ENCODE data around the gene KCTD15. TPM values are rescaled to one million over a fixed set of nuclear protein-coding genes. Genes with fewer than 3 reads are reported as not detected.

Gene KCTD15
- total and polyA plus RNA-seq, 2 of the 4 experiments (the other 2 are of a cell fraction), result 16.3 to 19.6 TPM

- Histone ChIP-seq H2AFZ (replicated peaks; ENCODE audit: low read length, poor library complexity) (no peak overlapping the region), H2AK5ac (ENCODE audit: low read depth, low read length) (no peak overlapping the region), H3K14ac (replicated peaks; ENCODE audit: low read depth, low read length) (no peak overlapping the region), H4K8ac (ENCODE audit: low read depth in 2 of 2, low read length in 2 of 2) (no peak overlapping the region), H3K9ac (ENCODE audit: low read depth, low read length) (no peak overlapping the region), H2BK5ac (ENCODE audit: low read depth, low read length, poor library complexity, severe bottlenecking) (no peak overlapping the region), H2BK15ac (ENCODE audit: low read depth, low read length) (no peak overlapping the region), H3K4ac (ENCODE audit: low read depth, low read length) (no peak overlapping the region), H3K27ac (ENCODE audit: insufficient read depth, low read length) (no peak overlapping the region), H3K9me1 (ENCODE audit: insufficient read depth, low read length) (no peaks in the 10 kb centered on the region; the same call in 1 of the 2 replicates), H3K23ac (ENCODE audit: low read depth, low read length) (no peak overlapping the region), H3K79me1 (ENCODE audit: low read depth in 1 of 2, low read length in 2 of 2) (no peaks in the 10 kb centered on the region), H4K5ac (ENCODE audit: low read depth, low read length) (no peak overlapping the region), H2BK20ac (ENCODE audit: low read depth, low read length) (no peak overlapping the region), H3K4me3 (ENCODE audit: insufficient read depth, low read depth, low read length) (no peak overlapping the region), H3K27me3 (ENCODE audit: control insufficient read depth, insufficient read depth, low read length) (no peaks in the 10 kb centered on the region; the same call in 1 of the 2 replicates), H3K9me3 (ENCODE audit: control insufficient read depth, insufficient read depth, low read length) (no peaks in the 10 kb centered on the region), H2BK120ac (ENCODE audit: low read depth, low read length) (no peak overlapping the region), H3K36me3 (ENCODE audit: control insufficient read depth, insufficient read depth, low read length) (no peaks in the 10 kb centered on the region), H3K4me2 (ENCODE audit: low read depth, low read length) (no peak overlapping the region), H3K18ac (ENCODE audit: low read depth, low read length) (no peak overlapping the region), H3K4me1 (ENCODE audit: control insufficient read depth, insufficient read depth, low read length) (peaks cover 2% of the 10 kb centered on the region; the same call in 1 of the 2 replicates), H3K56ac (ENCODE audit: extremely low read depth, insufficient read depth, low read length) (no peak overlapping the region), H4K91ac (ENCODE audit: insufficient read depth, low read depth, low read length) (no peak overlapping the region), H4K20me1 (ENCODE audit: insufficient read depth, low read length) (no peaks in the 10 kb centered on the region), H2AK9ac (replicated peaks; ENCODE audit: low read depth, low read length, poor library complexity) (no peak overlapping the region)
- dilution Hi-C loops (cut with HindIII; ENCODE audit: low sequenced_read_pairs, unreplicated experiment), result no loop called here
- intact Hi-C loops (cut with micrococcal nuclease), result no loop called here
- no TSS peak for BruUV-seq (replicated peaks)
- ChIA-PET CTCF (interaction anchor here (1.1 kb wide), 1 partner anchor 12 kb away, joined by 4 read pairs; no protein-coding TSS in a partner anchor), POLR2A (ENCODE audit: unreplicated experiment) (no interaction called here)
- WGBS, 2 experiments (ENCODE audit: extremely low coverage in 2 of 2, insufficient read length in 1 of 2), result 44% methylated on average over 7 of the region's 26 CpGs; no CpG with 5 or more reads in 1 of the 2 experiments
- DNase-seq, result no peak
- no peak for TF ChIP-seq RCOR1 (IDR thresholded peaks at IDR 0.05; ENCODE audit: insufficient replicate concordance, low read length)
- no peak for TF ChIP-seq RAD21 (IDR thresholded peaks at IDR 0.05; ENCODE audit: low read length)
- TF ChIP-seq BHLHE40 (IDR thresholded peaks at IDR 0.05; ENCODE audit: low read depth, low read length), result no peak
- TF ChIP-seq CTCF (conservative IDR thresholded peaks at IDR 0.05; ENCODE audit: low read depth, low read length), result no peak
- TF ChIP-seq ELK1 (IDR thresholded peaks at IDR 0.05; ENCODE audit: borderline replicate concordance, low read depth, low read length), result no peak
- TF ChIP-seq POLR2A (IDR thresholded peaks at IDR 0.05; ENCODE audit: low read depth, low read length), result no peak
- no peak for TF ChIP-seq RFX5 (IDR thresholded peaks at IDR 0.05; ENCODE audit: low read depth, low read length)
- no peak for TF ChIP-seq MAZ (IDR thresholded peaks at IDR 0.05; ENCODE audit: borderline replicate concordance, low read depth, low read length)
- TF ChIP-seq SMC3 (IDR thresholded peaks at IDR 0.05; ENCODE audit: low read depth, low read length), result no peak
- no peak for TF ChIP-seq MXI1 (IDR thresholded peaks at IDR 0.05; ENCODE audit: borderline replicate concordance, low read depth, low read length)
- no peak for TF ChIP-seq FOS (IDR thresholded peaks at IDR 0.05; ENCODE audit: low read depth, low read length)
- no peak for TF ChIP-seq USF2 (IDR thresholded peaks at IDR 0.05; ENCODE audit: low read depth, low read length)
- in situ Hi-C loops (cut with MboI; ENCODE audit: low sequenced_read_pairs), result no loop called here
- ATAC-seq (ENCODE audit: low read depth), result no peak
Observed at GRCh38 chr19:33755099-33756035, 41.3 kb upstream of the KCTD15 start.

All from IMR-90 (cell line).